Right cardiac atrium (tissue), 5 donors: ENCODE results near the gene PSMA3. TPM values are rescaled to one million over a fixed set of nuclear protein-coding genes. Genes with fewer than 3 reads are reported as not detected.

Experiments used
- ATAC-seq, 2 donors: fragments of 200-7000 bp; cut with Tn5 transposase; one replicate each; pipeline versions ENCODE4 v1.8.0 to v1.9.1; 2020; ENCODE audit warnings: moderate library complexity in 2 of 2, mild to moderate bottlenecking in 1 of 2
- DNase-seq, 3 donors: peaks; one replicate each; pipeline ENCODE4 v3.0.0-alpha.2; 2020
- H3K27ac ChIP-seq: one replicate; pipeline ENCODE4 v1.5.1; 2013; ENCODE audit warnings: mild to moderate bottlenecking, low read length, control low read depth, moderate library complexity
- H3K27me3 ChIP-seq: one replicate; pipeline ENCODE4 v1.6.1; 2013; ENCODE audit not compliant: control insufficient read depth, insufficient read depth
- H3K4me1 ChIP-seq: one replicate; pipeline ENCODE4 v1.6.1; 2013; ENCODE audit warnings: low read length; ENCODE audit not compliant: control insufficient read depth, insufficient read depth
- H3K4me3 ChIP-seq: one replicate; pipeline ENCODE4 v1.5.1; 2013; ENCODE audit warnings: low read length, control low read depth
- H3K9me3 ChIP-seq: one replicate; pipeline ENCODE4 v1.6.1; 2013; ENCODE audit warnings: low read length; ENCODE audit not compliant: control insufficient read depth
- WGBS: extraction: QIAGEN DNeasy Blood & Tissue Kit; methylation state at CpG from one replicate; pipeline ENCODE4 v1.1.7; 2013; 5-methylcytosine and 5-hydroxymethylcytosine counted together
- intact Hi-C, 4 donors: fragments of 100-400 bp; cut with DNase I; formaldehyde crosslinking; loops; one replicate each; pipeline versions ENCODE4 v1.11.0 to v1.14.0; 2022 to 2023
- polyA plus RNA-seq: library from polyadenylated mRNA; stranded (reverse); fragments of 200-250 nt; gene quantifications from one replicate; pipeline ENCODE4 v1.2.3, GENCODE V29; 2013
- total RNA-seq, 4 donors: library from RNA; stranded (reverse); fragmentation: NEBNext Ultra II Directional; extraction: Animal tissue kit (Norgen Biotek cat#: 25700); gene quantifications; one replicate each; pipeline ENCODE4 v1.2.1, GENCODE V29; 2021
- donor health status: healthy with polysubstance abuse.
- donor health status: DM: no; HTN: yes; CAD: no.
- donor health status: DM: no; HTN: no; CAD: no.
- donor health status: DM: no; HTN: yes; CAD: no; lungs with severe emphysema.
- donor health status: DM: yes; HTN: yes; CAD: no.

PSMA3 gene
- total and polyA plus RNA-seq, 5 donors = 112 to 159 (median 130) TPM

DNA sequence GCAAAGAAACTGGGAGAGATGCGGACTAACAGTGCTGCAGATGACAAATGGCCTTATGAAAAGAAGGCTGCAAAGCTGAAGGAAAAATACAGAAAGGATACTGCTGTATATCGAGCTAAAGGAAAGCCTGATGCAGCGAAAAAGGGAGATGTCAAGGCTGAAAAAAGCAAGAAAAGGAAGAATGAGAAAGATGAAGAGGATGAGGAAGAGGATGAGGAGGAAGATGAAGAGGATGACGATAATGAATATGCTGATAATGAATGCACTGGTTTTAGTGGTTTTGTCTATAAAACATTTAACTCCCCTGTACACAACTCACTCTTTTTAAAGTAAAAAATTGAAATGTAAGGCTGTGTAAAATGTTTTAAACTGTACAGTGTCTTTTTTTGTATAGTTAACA, 40.5 kb downstream of the PSMA3 start:
- no peak for DNase-seq
- H3K4me1 ChIP-seq = peaks cover 7% of the 10 kb centered on the region
- H3K9me3 ChIP-seq = no peaks in the 10 kb centered on the region
- no peaks in the 10 kb centered on the region for H3K27me3 ChIP-seq
- H3K27ac ChIP-seq = no peak overlapping the region
- intact Hi-C loops = no loop called here
- ATAC-seq = no peak
- WGBS = 95% methylated on average over 4 of the region's 4 CpGs
- no peak overlapping the region for H3K4me3 ChIP-seq

DNA sequence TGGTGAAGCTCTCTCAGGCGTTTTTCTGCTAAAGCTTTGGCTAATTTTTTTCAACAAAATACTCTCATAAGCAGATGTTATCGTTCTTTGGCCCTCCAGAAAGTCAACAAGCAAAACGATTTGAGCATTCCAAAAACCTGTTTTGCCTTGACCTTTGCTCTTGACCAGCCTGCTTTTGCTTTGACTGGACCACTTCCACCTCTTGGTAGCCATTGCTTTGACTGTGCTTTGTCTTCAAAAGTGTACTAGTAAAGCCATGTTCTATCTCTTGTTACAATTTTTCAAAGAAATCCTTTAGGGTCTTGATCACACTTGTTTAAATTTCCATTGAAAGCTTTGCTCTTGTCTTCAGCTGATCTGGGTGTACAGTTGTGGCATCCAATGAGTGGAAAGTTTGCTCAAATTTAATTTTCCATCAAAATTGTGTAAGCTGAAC, 43.0 kb downstream of the PSMA3 start:
- no peaks in the 10 kb centered on the region for H3K9me3 ChIP-seq
- peaks cover 7% of the 10 kb centered on the region for H3K4me1 ChIP-seq
- H3K27me3 ChIP-seq = no peaks in the 10 kb centered on the region
- H3K27ac ChIP-seq = no peak overlapping the region
- DNase-seq = no peak
- 58% methylated on average over 3 of the region's 3 CpGs for WGBS
- no peak for ATAC-seq
- intact Hi-C loops = no loop called here
- no peak overlapping the region for H3K4me3 ChIP-seq

DNA sequence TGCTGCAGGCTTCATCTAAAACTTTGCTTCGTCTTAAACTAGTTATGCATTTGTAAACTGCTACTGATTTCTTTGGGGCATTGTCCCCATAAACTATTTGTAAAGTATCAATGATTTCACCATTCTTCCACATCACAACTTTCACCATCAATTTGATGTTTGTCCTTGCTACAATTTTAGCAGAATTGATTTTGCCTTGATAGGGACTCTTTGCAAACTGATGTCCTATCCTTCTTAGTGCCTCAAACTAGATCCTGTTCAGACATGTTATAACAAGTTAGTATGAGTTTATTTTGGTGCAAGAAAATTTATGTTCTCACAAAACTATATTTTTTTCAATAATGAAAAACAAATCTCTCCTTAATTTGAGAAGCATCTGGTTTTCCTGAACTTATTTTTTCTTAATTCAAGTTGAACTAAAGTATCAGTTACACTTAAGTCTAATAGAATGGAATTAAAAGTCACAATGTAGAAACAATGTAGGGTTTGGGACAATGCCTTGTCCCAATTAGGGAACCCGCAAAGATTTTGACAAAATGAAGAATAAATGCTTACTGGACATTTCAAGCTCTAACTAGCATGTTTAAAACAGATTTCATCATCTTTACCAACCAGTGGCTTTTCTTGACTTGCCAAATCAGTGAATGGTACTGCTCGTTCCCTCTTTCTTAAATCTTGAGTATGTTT, 43.6 kb downstream of the PSMA3 start:
- H3K4me3 ChIP-seq = no peak overlapping the region
- intact Hi-C loops = no loop called here
- WGBS = 75% methylated on average over 3 of the region's 3 CpGs
- H3K27me3 ChIP-seq = no peaks in the 10 kb centered on the region
- H3K27ac ChIP-seq = no peak overlapping the region
- no peaks in the 10 kb centered on the region for H3K9me3 ChIP-seq
- ATAC-seq (no peak), DNase-seq (no peak)
- H3K4me1 ChIP-seq = peaks cover 7% of the 10 kb centered on the region

DNA sequence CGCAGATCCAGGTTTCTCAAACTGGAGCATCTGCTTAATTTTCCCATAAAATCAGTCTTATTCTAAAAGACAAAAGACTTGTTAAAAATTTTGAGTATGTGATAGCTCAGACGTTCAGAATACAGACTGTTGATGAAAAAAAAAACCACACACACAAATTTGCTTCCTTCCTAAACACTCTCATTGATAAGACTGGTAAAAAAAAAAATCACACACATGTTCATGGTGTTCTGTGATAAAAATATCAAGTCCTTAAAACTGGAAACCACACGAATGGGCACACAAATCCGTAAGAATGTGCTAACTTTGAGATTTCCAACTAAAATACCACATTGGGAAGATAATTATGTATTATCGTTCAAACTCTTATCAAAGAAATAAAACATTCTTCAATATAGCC, 47.0 kb downstream of the PSMA3 start:
- Histone ChIP-seq H3K9me3 (no peaks in the 10 kb centered on the region), H3K27ac (no peak overlapping the region), H3K4me1 (peaks cover 13% of the 10 kb centered on the region), H3K4me3 (no peak overlapping the region), H3K27me3 (no peaks in the 10 kb centered on the region)
- WGBS = 52% methylated on average over 5 of the region's 5 CpGs
- no peak for ATAC-seq
- intact Hi-C loops = loop anchor here in 2 of 4 donors (10.0 kb wide), 1 partner anchor 47 kb away; the partner anchor contains the start of gene PSMA3 (in 2 of the 2)
- no peak for DNase-seq

DNA sequence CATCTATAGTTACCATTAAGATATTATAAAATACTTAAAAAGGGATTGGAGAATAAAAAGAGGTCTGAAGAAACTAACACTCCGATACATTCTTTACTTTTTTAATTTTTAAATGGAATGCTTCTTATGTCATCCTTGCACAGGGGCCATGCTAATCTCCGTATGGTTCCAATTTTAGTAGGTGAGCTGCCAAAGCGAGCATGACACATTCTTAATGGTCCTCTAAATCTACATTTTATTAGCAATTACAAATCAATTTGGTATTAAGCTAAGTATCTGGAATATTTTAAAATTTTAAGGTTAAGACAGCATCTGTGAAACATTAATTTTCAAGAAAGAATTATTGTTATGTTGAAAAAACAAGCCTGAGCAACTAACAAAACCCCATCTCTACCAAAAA, 47.5 kb downstream of the PSMA3 start:
- 59% methylated on average over 3 of the region's 3 CpGs for WGBS
- H3K27me3 ChIP-seq = no peaks in the 10 kb centered on the region
- H3K4me1 ChIP-seq = peaks cover 13% of the 10 kb centered on the region
- no peak for ATAC-seq
- no peaks in the 10 kb centered on the region for H3K9me3 ChIP-seq
- H3K4me3 ChIP-seq = no peak overlapping the region
- intact Hi-C loops = loop anchor here in 2 of 4 donors (10.0 kb wide), 1 partner anchor 47 kb away; the partner anchor contains the start of gene PSMA3 (in 2 of the 2)
- no peak overlapping the region for H3K27ac ChIP-seq
- DNase-seq = no peak

DNA sequence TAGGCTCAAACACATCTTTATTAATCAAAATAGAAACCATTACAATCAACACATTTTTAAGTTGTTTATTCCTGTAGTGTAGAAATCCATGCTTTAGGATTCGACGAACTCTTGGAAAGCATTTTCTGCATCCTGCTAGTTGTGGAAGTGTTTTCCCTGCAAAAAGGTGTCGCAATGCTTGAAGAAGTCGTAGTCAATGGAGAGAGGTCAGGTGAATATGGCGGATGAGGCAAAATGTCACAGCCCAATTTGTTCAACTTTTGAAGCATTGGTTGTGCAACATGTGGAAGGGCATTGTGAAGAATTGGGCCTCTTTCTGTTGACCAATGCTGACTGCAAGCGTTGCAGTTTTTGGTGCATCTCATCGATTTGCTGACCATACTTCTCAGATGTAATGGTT, 49.6 kb downstream of the PSMA3 start:
- Histone ChIP-seq H3K27ac (no peak overlapping the region), H3K27me3 (no peaks in the 10 kb centered on the region), H3K9me3 (no peaks in the 10 kb centered on the region), H3K4me3 (no peak overlapping the region), H3K4me1 (peaks cover 8% of the 10 kb centered on the region)
- intact Hi-C loops = loop anchor here in 2 of 4 donors (10.0 kb wide), 1 partner anchor 49 kb away; the partner anchor contains the start of gene PSMA3 (in 2 of the 2)
- ATAC-seq (no peak), DNase-seq (no peak)
- WGBS = 96% methylated on average over 7 of the region's 7 CpGs

DNA sequence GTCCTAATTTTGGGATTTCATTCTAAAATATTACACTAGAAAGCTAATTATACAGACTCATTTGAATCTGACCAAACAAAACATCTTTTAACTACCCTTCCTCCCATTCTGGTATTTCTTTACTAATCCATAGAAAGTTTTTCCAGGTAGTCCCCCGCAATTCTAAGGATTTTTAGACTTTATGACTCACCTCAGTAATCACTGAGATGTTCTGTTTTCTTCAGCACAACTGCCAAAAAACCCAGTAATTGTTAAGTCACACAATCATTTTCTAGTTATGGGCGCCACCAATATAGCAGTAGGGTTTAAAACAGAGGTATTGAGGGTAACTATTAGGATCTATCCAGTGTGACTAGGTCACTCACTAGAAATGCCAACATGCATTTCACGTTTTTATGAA, 52.1 kb downstream of the PSMA3 start:
- intact Hi-C loops = loop anchor here in 2 of 4 donors (10.0 kb wide), 1 partner anchor 52 kb away; the partner anchor contains the start of gene PSMA3 (in 2 of the 2)
- ATAC-seq = no peak
- H3K27me3 ChIP-seq = no peaks in the 10 kb centered on the region
- no peak overlapping the region for H3K27ac ChIP-seq
- H3K4me3 ChIP-seq = peak overlapping the region; percentile 100
- WGBS = 8% methylated on average over 3 of the region's 3 CpGs
- peaks cover 8% of the 10 kb centered on the region for H3K4me1 ChIP-seq
- no peaks in the 10 kb centered on the region for H3K9me3 ChIP-seq
- no peak for DNase-seq

DNA sequence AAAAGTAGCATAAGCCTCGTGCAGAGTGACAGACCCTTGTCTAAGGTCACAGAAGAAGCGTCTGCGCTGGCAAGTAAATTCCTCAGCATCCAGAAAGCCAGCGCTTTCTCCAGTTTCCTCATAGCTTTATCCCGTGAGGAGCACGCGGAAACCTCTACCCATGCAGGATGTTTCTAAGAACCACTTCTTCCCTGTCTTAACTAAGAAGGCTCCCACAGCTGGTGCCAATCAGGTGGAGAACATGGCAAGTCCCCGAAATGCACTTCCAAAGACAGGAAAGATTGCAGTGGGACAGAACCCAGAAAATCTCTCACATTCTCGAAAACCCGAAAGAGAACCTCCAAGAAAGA, 52.7 kb downstream of the PSMA3 start:
- DNase-seq = no peak
- peaks cover 8% of the 10 kb centered on the region for H3K4me1 ChIP-seq
- intact Hi-C loops = loop anchor here in 2 of 4 donors (10.0 kb wide), 1 partner anchor 53 kb away; the partner anchor contains the start of gene PSMA3 (in 2 of the 2)
- peak in 1 of 2 donors; percentile 1 for ATAC-seq
- peak overlapping the region; percentile 97 for H3K27ac ChIP-seq
- H3K27me3 ChIP-seq = no peaks in the 10 kb centered on the region
- WGBS = under 1% methylated on average over 10 of the region's 10 CpGs
- H3K4me3 ChIP-seq = peak overlapping the region; percentile 100
- no peaks in the 10 kb centered on the region for H3K9me3 ChIP-seq

DNA sequence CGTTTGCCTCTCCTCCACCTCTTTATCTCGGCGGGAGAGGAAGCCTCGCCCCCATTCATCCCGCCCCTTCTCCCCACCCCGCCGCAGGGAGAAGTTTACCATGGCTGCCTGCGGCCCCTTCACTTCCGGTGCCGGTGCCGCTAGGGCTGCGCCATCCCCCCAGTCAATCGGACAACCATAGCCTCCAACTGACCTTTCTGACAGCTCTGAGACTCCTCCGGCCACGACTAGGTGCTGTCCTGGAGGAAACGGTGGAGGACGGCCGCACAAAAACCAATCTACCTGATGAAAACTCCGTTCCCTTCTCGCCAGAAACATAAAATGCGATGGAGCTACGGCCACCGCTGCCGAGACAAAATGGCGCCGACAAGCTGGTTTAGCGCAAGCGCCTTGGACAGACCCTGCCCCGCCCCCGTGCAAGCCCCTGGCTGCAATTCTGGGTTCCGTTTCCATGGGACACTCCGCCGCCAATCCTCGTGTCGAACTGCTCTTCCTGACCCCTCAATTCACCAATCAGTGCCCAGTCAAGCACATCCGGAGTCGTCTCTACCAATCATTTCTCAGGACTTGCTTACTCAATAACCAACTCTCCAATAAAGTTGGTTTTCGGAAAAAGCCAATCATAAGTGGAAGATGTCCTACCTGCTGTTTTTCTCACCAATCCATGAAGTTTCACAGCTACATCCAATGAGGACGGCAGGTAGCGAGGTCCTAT, 53.3 kb downstream of the PSMA3 start:
- H3K4me1 ChIP-seq = peaks cover 8% of the 10 kb centered on the region

DNA sequence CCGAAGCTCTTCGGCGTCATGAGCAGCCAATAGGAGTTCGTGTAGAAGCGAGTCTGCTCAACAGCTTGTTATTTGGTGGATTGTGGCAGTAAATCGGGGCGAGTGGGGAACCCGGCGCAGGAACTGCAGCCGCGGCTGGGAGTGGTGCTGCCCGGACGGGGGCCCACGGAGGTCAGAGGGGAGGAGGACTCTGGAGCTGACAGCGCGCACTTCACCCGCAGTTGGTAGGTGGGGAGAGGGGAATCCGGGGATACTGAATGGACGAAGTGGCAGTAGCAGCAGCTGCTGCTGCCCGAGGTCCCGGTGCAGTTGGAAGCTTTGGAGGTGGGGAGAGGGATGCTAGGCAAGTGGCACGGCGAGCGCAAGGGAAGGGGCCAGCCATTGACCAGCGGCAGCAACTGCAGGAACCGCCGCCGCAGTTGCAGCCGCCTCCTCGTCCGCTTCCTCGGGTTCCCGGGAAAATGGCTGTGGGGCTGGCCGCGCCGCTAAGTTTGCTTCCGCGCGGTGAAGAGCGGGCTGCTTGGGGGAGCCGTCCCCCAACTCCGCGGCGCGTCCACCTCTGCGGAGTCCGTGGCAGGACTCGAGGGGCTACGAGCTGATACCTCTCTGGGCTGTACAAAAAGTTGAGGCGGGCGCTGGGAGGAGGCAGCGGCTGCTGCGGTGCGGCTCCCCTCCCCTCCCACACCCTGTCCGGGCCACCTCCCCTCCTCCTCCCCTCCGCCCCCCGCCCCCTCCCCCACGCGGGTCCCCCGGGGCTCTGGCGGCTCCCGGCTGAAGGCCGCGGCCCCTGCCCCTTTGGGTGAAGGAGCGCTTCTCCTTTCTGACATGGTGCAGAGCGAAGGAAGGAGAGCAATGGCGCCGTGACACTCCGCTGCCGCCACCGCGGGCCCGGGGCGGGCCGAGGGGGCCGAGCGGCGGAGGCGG, 54.1 kb downstream of the PSMA3 start, which contains the start of gene ARID4A:
Gene ARID4A, plus strand, starts transcription at position 79 of the 924 bp plus-strand sequence. CDS start 1,300 bp downstream, outside the sequence.
- peaks cover 8% of the 10 kb centered on the region for H3K4me1 ChIP-seq
- DNase-seq (peak; percentile 88 to 92 (median 91)), ATAC-seq (peak; percentile 51 to 58)
- H3K9me3 ChIP-seq = no peaks in the 10 kb centered on the region
- WGBS = under 1% methylated on average over 78 of the region's 79 CpGs
- no peaks in the 10 kb centered on the region for H3K27me3 ChIP-seq
- peak within 1 kb of the TSS; percentile 97 for H3K27ac ChIP-seq
- intact Hi-C loops = loop anchor here in 2 of 4 donors (10.0 kb wide), 1 partner anchor 54 kb away; the partner anchor contains the start of gene PSMA3 (in 2 of the 2)
- peak within 1 kb of the TSS; percentile 100 for H3K4me3 ChIP-seq

More for the DNA sequence above, 53.3 kb downstream of the PSMA3 start:
- DNase-seq (peak; percentile 98 to 99 (median 99)), ATAC-seq (peak; percentile 97)
- peak overlapping the region; percentile 97 for H3K27ac ChIP-seq
- peak overlapping the region; percentile 100 for H3K4me3 ChIP-seq
- no peaks in the 10 kb centered on the region for H3K27me3 ChIP-seq
- WGBS = under 1% methylated on average over 40 of the region's 40 CpGs
- H3K9me3 ChIP-seq = no peaks in the 10 kb centered on the region
- intact Hi-C loops = loop anchor here in 2 of 4 donors (10.0 kb wide), 1 partner anchor 53 kb away; the partner anchor contains the start of gene PSMA3 (in 2 of the 2)
